Measurements from ENCODE around the gene RIPOR2. TPM values are rescaled to one million over a fixed set of nuclear protein-coding genes. Genes with fewer than 3 reads are reported as not detected.
A peak's percentile ranks its signal among the peaks of the same experiment; 100 is the strongest.

RIPOR2 gene
- total RNA-seq, 1 experiment from 2014 or later, result 0.47 TPM

DNA sequence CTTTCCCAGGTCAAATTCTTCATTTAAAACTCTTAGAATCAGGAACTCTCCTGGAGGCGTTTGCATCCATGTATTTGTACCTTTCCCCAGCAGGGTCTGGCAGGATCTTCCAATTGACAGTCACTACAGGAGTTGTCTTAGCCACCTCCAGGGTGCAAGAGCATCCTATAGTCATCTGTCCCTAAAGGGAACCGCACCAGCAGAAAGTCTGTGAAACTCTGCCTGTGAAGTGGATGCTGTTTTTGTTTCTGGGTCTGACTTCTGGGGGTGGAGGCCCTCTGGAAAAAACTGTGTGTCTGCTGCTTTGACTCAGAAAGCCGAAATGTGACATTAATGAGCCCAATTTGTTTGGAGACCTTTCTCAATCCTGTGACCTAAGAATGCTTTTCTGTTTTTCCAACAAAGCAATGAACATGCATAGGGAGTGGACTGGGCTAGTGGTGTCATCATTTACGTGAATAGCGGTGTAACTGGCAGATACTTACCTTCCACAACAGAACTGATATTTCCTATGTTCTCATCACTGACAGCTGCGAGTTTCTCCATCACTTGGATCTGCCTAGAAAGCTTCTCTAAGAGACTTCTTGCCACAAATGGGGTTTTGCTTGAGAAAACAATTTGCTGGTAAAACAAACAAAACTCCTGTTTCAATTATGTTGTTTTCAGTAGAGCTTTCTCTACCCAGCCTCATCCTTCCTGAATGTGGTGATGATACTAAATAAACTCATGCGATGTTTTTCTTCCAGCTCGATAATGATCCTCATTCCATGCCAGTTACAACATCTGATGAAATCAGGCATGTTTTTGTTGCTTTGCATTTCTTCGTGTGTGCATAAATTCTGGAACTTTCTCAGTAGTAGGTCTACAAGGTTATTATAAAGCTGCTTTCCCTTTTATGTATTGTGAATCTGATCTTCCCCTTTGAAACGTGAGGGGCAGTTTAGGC is 103.7 kb downstream of the RIPOR2 start:
- DNase-seq, result no peak
- TF ChIP-seq CTCF (IDR thresholded peaks at IDR 0.05; ENCODE audit: unreplicated experiment), result no peak
- H3K27ac Mint-ChIP-seq (ENCODE audit: unreplicated experiment), result no peak overlapping the region
- BruUV-seq (replicated peaks), result no TSS peak
- peaks cover 36% of the 10 kb centered on the region for H3K4me1 Mint-ChIP-seq (ENCODE audit: low read depth, unreplicated experiment)
- CTCF ChIA-PET, result interaction anchor here (0.8 kb wide), 1 partner anchor 9 kb away, joined by 3 read pairs; no protein-coding TSS in a partner anchor
- H3K36me3 Mint-ChIP-seq (ENCODE audit: insufficient read depth, unreplicated experiment), result no peaks in the 10 kb centered on the region
- intact Hi-C loops (cut with micrococcal nuclease; ENCODE audit: unreplicated experiment), result no loop called here
- no peak overlapping the region for H3K4me3 Mint-ChIP-seq (ENCODE audit: low read depth, unreplicated experiment)
- H3K9me3 Mint-ChIP-seq (ENCODE audit: low read depth, unreplicated experiment), result peaks cover 4% of the 10 kb centered on the region
- H3K27me3 Mint-ChIP-seq (ENCODE audit: unreplicated experiment), result no peaks in the 10 kb centered on the region

DNA sequence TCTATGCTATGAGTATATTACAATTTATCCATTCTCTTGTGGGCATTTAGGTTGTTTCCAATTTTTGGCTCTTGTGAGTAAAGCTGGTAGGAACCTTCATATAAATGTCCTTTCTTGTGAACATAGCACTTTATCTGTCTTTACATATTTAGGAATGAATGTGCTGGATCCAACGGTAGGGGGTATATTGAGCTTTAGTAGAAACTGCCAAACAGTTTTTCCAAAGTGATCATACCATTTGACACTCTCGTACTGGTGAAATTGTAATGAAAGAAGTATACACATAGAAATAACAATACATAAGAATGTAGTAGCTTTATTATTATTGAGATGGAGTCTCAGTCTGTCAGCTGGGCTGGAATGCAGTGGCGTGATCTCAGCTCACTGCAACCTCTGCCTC is 106.1 kb downstream of the RIPOR2 start:
- peaks cover 4% of the 10 kb centered on the region for H3K9me3 Mint-ChIP-seq (ENCODE audit: low read depth, unreplicated experiment)
- H3K4me3 Mint-ChIP-seq (ENCODE audit: low read depth, unreplicated experiment), result no peak overlapping the region
- H3K27ac Mint-ChIP-seq (ENCODE audit: unreplicated experiment), result no peak overlapping the region
- CTCF ChIA-PET, result interaction anchor here (0.8 to 2.4 kb wide), 6 partner anchors 12 to 188 kb away, joined by 3 to 6 read pairs (median 3); no protein-coding TSS in a partner anchor
- intact Hi-C loops (cut with micrococcal nuclease; ENCODE audit: unreplicated experiment), result no loop called here
- no peaks in the 10 kb centered on the region for H3K27me3 Mint-ChIP-seq (ENCODE audit: unreplicated experiment)
- H3K36me3 Mint-ChIP-seq (ENCODE audit: insufficient read depth, unreplicated experiment), result no peaks in the 10 kb centered on the region
- TF ChIP-seq CTCF (IDR thresholded peaks at IDR 0.05; ENCODE audit: unreplicated experiment), result no peak
- BruUV-seq (replicated peaks), result no TSS peak
- DNase-seq, result no peak
- peaks cover 39% of the 10 kb centered on the region for H3K4me1 Mint-ChIP-seq (ENCODE audit: low read depth, unreplicated experiment)

DNA sequence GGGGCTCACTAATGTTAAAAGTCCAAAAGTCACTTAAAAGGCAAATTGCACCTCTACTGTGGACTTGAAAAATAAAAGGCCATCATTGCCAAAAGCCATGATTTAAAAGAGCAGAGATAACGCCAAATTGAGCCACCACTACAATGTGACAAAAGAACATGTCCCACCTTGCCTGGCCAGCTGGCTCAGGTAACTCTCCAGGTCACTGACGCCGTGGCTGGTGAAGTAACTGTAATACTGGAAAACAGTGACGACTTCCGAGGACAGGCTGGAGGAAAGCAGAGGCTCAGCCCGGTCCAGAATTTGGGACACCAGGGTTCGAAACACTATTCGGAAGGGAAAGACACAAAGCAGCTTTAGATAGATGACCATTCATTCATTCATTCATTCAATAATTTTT is 107.8 kb downstream of the RIPOR2 start:
- TF ChIP-seq CTCF (IDR thresholded peaks at IDR 0.05; ENCODE audit: unreplicated experiment), result no peak
- H3K4me1 Mint-ChIP-seq (ENCODE audit: low read depth, unreplicated experiment), result peaks cover 39% of the 10 kb centered on the region
- intact Hi-C loops (cut with micrococcal nuclease; ENCODE audit: unreplicated experiment), result loop anchor here (2.0 kb wide), 1 partner anchor 49 kb away; no protein-coding TSS in a partner anchor
- CTCF ChIA-PET, result interaction anchor here (0.8 to 2.4 kb wide), 7 partner anchors 24 to 190 kb away, joined by 3 to 6 read pairs (median 3); partner anchors contain the start of gene GMNN
- no peaks in the 10 kb centered on the region for H3K36me3 Mint-ChIP-seq (ENCODE audit: insufficient read depth, unreplicated experiment)
- H3K27me3 Mint-ChIP-seq (ENCODE audit: unreplicated experiment), result no peaks in the 10 kb centered on the region
- peak overlapping the region; percentile 58 for H3K27ac Mint-ChIP-seq (ENCODE audit: unreplicated experiment)
- H3K9me3 Mint-ChIP-seq (ENCODE audit: low read depth, unreplicated experiment), result no peaks in the 10 kb centered on the region
- DNase-seq, result no peak
- no peak overlapping the region for H3K4me3 Mint-ChIP-seq (ENCODE audit: low read depth, unreplicated experiment)
- no TSS peak for BruUV-seq (replicated peaks)

GRCh38 chr6:24827162-24827561 is 108.6 kb downstream of the RIPOR2 start:
- H3K36me3 Mint-ChIP-seq (ENCODE audit: insufficient read depth, unreplicated experiment), result no peaks in the 10 kb centered on the region
- no peak overlapping the region for H3K4me3 Mint-ChIP-seq (ENCODE audit: low read depth, unreplicated experiment)
- CTCF ChIA-PET, result interaction anchor here (0.6 to 1.5 kb wide), 6 partner anchors 9 to 191 kb away, joined by 3 to 6 read pairs (median 3); no protein-coding TSS in a partner anchor
- H3K27ac Mint-ChIP-seq (ENCODE audit: unreplicated experiment), result peak overlapping the region; percentile 58
- peaks cover 40% of the 10 kb centered on the region for H3K4me1 Mint-ChIP-seq (ENCODE audit: low read depth, unreplicated experiment)
- H3K27me3 Mint-ChIP-seq (ENCODE audit: unreplicated experiment), result no peaks in the 10 kb centered on the region
- no peaks in the 10 kb centered on the region for H3K9me3 Mint-ChIP-seq (ENCODE audit: low read depth, unreplicated experiment)
- TF ChIP-seq CTCF (IDR thresholded peaks at IDR 0.05; ENCODE audit: unreplicated experiment), result no peak
- peak; percentile 54 for DNase-seq
- intact Hi-C loops (cut with micrococcal nuclease; ENCODE audit: unreplicated experiment), result loop anchor here (2.0 kb wide), 1 partner anchor 48 kb away; no protein-coding TSS in a partner anchor
- BruUV-seq (replicated peaks), result no TSS peak
